Right lobe of liver (tissue), 4 donors: ENCODE data around the gene HIBADH.

Source experiments
- POLR2A ChIP-seq: fragments of 450-650 bp; IDR thresholded peaks from one replicate; pipeline ENCODE4 v1.6.1; 2017; ENCODE audit warnings: antibody characterized with exemption, mild to moderate bottlenecking
- TF ChIP-seq, protein P1 (sequence below), 4 donors: fragments of 200-600 bp in 3 of 4; fragments of 450-650 bp in 1 of 4; IDR thresholded peaks; one replicate each; pipeline versions ENCODE4 v1.5.1 to v1.8.0; 2016 to 2022; ENCODE audit warnings: antibody characterized with exemption in 4 of 4, mild to moderate bottlenecking in 2 of 4
- donor health status: DM: no; HTN: no; CAD: no.
- donor health status: DM: no; HTN: no; CAD: no.
- donor health status: DM: no; HTN: yes; CAD: no.

DNA sequence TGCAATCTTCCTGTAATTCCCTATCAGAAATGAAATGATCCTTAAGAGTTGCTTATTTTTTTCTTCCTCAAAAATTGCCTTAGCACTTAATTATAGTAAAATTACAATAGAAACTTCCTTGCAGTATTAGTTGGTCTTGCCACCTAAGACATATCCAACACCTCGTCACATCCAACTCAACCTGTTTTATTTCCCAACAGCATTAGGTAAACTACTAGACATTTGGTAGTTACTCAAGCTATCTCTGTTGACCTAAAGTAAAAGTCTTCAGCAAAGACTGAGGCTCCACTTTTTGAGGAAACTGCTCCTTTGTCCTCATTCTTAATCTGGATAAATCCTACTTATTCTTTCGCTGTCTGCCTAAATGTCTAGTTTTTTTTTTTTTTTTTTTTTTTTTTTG is 20.4 kb downstream of the HIBADH start:
- TF ChIP-seq POLR2A = no peak
- TF ChIP-seq, protein P1, sequence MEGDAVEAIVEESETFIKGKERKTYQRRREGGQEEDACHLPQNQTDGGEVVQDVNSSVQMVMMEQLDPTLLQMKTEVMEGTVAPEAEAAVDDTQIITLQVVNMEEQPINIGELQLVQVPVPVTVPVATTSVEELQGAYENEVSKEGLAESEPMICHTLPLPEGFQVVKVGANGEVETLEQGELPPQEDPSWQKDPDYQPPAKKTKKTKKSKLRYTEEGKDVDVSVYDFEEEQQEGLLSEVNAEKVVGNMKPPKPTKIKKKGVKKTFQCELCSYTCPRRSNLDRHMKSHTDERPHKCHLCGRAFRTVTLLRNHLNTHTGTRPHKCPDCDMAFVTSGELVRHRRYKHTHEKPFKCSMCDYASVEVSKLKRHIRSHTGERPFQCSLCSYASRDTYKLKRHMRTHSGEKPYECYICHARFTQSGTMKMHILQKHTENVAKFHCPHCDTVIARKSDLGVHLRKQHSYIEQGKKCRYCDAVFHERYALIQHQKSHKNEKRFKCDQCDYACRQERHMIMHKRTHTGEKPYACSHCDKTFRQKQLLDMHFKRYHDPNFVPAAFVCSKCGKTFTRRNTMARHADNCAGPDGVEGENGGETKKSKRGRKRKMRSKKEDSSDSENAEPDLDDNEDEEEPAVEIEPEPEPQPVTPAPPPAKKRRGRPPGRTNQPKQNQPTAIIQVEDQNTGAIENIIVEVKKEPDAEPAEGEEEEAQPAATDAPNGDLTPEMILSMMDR (IDR thresholded peaks at IDR 0.05) = no peak
